Fibroblast of skin of back (primary cell): Measurements from ENCODE around the gene KRT16.
A peak's percentile ranks its signal among the peaks of the same experiment; 100 is the strongest.
"Not testable (repeated sequence)": the region's sequence is repeated elsewhere in the genome, so short reads cannot be mapped to it uniquely, and the experiment has no call there.

ENCODE experiments used
- DNase-seq: peaks from one replicate; pipeline ENCODE4 v3.0.0-alpha.2; 2013

KRT16 gene

DNA sequence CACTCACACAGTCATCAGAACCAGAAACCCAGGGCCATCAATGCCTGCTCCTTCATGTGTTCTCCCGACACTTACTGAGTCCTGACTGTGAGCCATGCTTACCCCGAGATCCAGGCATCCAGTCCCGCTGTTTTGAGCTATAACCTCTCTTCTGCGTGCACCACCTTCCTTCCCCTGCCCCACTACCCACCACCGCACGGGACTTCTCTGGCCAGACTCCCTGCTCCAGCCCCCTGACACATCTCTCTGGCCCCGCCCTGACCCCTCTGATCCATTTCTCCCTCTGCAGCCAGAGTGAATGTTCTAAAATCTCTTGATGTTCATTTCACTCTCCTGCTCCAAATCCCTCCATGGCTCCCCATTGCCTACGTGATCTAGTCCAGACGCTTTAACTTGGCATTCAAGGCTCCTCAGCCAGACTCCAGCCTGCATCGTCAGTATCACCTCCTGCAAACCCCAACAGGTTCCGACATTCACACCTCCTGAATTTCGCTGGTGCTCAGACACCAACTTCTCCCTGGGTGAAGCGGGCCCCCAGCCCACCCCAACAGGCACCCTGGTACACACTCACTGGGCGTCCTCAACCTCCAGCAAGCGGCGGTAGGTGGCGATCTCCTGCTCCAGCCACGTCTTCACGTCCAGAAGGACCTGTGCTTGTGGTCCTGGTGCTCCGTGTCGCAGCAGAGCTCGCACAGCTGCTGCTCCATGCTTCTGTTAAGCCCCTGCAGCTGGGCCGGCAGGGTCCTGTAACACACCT is 14.9 kb upstream of the KRT16 start:
- no peak for DNase-seq

DNA sequence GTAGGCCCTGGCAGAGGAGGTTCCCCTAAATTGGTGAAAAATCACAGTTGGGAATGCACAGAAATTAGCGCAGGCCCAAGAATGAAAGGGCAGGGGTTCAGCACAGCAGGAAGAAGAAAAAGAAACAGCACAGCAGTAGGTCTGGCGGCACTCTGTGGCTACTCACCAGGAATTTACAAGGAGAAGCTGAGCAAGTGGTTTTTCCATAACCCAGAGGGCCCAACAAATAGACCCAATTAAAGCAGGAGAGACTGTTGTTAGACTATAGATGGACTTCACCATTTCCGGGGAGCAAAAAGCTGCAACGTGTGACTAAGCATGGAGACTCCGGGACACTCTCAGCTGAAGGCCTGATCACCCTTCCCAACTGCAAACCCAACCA is 14.3 kb upstream of the KRT16 start:
- not testable (repeated sequence) for DNase-seq

DNA sequence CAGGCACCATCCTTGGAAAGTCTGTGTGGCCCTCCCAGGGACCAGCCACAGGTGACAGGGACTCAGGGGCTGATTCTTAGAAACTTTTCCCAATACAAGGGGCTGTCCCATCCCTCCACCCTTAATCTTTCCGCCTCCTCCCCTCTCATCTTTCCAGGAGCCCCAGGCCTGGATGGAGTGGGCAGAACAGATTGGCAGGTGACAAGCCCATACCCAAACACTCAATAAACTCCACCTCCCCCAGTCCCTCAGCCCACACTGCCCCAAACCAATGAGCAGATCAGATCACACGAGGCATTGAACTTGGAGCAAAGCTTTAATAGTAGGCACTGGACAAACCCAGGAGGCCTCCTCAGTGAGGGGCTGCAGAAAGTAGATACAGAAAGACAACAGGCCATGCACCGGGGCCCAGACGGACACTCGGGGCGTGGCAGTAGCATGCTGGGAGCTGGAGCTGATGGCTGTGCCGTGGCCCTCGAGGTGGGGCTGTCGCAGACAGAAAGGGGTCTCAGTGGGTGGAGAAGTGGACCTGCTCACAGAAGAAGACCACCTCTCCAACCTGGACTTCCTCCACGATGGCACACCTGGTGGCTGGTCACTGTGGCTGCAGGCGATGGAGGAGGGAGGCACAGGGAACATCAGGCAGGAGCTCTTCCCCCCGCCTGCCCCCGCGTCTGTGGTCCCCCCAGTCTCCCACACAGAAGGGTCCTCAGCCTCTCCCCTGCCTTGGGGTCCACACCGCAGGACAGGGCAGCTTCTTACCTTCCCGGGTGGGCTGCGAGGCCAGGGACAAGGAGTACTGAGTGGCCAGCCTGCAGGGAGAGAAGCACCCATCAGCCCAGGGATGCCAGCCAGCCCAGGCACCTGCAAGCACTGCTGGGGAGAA is 13.7 kb upstream of the KRT16 start:
- DNase-seq, result not testable (repeated sequence)

DNA sequence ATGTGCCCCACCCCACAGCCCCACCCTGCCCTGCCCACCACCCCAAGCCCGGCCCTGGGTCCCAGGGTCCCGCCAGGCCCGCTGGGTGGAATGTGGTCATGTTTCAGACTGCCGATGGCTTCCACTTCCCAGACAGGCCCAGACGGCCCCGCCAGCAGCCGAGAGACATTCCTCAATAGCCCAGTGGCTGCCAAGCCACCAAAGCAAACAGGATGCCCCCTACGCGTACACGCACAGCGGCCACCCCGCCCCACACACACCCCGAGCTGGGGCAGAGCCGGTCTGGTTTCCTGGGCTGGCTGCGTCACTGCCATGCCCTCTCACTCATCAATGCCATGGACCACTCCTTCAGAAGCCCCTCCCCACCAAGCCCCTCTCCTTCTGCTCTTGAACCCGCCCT is 13.0 kb upstream of the KRT16 start:
- DNase-seq, result peak; percentile 86

DNA sequence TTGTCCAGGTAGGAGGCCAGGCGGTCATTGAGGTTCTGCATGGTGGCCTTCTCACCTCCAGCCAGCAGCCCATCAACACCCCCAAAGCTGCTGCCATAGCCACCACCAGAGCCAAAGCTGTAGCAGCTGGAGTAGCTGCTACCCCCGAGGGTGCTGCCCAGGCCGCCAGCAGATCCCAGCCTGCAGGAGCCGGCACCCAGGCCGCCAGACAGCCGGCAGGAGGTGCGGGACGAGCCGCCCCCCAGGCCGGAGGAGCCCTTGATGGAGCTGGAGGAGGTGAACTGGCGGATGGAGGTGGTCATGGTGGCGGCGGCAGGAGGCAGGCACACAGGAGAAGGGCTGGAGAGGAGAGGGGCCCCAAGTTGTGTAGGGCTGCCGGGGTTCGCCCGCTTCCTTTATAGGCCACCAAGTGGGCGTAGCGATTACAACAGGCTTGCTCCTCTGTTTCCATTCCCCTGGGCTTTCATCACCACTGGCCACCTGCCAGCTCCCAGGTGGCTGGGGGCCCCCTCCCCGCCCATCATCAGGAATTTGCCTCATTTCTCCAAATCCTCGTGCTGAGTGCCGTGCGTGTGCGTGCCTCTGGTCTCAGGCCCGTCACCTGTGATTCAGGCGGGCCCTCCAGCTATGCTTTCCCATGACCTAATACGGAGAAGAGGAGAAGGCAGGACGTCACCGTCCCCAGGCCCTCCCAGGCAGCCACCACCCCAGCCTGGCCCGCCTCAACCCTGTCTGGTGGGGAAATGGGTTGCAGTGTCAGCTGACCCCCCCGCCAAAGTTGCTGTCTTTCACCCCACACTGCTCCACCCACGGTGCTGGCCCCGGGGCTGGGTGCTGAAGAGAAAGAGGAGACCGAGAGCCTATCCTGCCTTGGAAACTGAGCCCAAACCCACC is 11.9 kb upstream of the KRT16 start, which contains the start of gene KRT17:
KRT17 (minus strand) TSS at position 368 of the 894 bp plus-strand sequence; CDS start at position 302, 66 bp downstream.
- no peak for DNase-seq

DNA sequence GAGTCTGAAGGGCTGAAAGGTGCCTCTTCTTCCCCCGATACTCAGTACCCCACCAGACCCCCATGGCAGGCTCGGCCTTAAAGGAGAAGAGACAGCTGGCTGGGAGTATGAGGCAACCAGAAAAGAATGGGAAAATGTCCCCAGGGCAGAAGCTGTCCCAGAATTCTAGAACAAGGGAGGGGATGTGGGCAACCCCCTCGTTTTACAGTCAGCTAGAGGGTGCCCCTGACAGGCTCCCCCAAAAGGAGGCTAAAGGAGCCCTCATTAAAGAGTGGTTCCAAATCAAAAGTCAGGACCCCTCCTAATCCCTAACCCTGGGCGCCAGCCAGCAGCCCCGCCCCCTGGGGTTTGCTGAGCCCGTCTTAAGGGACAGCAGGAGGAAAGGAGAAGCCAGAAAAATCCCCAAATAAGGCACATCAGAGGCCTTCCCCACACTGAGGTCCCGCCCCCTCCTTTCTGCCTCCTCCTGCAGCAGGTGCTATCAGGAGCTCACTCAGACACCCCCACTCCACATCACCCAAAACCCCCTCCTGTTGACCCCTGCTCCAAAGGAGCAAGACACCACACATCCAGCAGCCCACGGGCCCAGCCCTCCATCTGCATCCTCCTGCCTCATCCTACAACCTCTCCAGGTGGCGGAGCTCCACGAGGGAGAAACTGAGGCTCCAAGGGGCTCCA is 10.8 kb upstream of the KRT16 start:
- not testable (repeated sequence) for DNase-seq

DNA sequence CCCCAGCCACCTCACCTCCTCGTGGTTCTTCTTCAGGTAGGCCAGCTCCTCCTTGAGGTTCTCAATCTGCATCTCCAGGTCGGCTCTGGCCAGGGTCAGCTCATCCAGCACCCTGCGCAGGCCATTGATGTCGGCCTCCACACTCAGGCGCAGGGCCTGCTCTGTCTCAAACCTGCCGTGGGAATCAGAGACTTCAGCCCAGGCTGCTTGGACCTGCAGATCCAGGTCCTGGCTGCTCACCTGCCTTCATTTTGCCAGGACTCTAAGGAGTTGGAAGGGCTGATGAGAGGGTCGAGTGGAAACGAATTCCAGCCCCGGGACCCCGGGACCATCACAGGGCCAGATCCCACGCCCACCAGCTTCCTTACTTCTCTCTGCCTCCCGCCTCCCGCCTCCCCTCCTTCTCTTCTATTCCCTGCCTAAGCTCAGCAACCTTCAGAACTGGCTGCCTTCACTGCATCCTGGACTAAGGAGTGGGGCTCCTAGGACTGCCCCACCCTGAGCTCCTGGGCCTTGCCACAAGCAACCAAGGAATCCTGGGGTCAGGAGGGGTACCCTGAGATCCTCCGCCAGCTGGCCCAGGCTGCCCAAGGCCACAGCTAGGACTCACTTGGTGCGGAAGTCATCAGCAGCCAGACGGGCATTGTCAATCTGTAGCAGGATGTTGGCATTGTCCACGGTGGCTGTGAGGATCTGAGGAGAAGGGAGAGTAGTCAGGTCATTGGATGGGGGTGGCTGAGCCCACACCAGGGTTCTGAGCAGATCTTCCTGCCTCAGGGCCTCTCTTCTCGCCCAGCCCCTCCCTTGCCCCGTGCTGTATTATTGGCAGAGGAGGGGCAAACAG is 10.0 kb upstream of the KRT16 start:
- DNase-seq, result not testable (repeated sequence)

DNA sequence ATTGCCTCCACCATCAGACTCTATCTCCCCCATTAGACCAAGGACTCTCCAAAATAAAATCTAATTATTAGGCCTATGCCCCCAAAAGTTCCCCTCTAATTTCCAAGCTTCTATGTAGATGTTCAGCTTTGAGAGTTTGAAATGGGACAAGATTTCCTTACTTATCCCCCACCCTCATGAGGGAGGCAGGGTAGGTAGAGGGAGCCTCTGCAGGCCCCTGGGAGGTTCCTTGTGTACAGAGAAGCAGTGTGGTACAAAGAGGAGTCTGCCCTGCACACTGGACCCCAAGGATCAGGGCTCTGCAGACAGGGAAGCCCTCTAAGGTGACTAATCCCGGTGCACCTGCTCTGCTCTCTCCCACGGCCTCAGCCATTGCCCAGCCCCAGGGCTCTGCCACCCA is 9.3 kb upstream of the KRT16 start:
- no peak for DNase-seq

DNA sequence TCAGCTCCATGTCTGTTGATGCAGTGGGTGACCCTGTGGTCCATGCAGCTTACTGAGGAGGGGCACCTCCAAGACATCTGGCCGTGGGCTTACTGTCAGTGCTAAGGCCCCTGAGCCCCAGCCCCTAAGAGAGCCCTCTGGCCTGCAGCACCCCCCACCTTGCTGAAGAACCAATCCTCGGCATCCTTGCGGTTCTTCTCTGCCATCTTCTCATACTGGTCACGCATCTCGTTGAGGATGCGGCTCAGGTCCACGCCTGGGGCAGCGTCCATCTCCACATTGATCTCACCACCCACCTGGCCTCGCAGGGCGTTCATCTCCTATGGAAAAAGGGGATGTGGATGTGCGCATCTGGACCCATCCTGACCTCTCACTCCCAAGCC is 8.9 kb upstream of the KRT16 start:
- DNase-seq, result not testable (repeated sequence)

DNA sequence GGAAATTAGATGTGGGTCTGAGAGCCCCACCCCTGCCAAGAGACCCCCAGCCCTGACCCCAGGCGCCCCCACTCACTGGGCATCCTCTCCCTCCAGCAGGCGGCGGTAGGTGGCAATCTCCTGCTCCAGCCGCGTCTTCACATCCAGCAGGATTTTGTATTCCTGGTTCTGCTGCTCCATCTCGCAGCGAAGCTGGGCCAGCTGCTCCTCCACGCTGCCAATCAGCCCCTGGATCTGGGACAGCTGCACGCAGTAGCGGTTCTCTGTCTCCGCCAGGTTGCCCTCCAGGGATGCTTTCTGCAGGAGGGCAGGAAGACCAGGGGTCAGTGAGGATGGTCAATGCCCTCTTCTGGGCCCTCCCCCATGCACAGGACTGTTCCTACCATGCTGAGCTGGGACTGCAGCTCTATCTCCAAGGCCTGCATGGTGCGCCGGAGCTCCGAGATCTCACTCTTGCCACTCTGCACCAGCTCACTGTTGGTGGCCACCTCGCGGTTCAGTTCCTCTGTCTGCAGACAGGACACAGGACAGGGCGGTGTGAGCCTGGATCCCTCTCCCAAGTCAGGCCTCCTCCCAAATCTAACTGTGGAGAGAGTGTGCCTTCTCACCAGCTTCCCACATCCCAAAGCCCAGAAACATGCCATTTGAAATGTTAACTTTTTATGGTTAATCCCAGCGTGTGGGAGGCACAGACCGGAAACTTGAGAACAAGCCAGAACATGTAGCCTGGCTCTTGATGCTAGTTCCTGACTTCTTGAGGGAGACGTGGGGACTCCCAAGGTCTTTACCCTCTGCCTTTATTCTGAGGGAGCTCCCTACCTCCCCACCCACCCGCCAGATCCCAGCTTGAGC is 8.2 kb upstream of the KRT16 start:
- DNase-seq, result no peak

DNA sequence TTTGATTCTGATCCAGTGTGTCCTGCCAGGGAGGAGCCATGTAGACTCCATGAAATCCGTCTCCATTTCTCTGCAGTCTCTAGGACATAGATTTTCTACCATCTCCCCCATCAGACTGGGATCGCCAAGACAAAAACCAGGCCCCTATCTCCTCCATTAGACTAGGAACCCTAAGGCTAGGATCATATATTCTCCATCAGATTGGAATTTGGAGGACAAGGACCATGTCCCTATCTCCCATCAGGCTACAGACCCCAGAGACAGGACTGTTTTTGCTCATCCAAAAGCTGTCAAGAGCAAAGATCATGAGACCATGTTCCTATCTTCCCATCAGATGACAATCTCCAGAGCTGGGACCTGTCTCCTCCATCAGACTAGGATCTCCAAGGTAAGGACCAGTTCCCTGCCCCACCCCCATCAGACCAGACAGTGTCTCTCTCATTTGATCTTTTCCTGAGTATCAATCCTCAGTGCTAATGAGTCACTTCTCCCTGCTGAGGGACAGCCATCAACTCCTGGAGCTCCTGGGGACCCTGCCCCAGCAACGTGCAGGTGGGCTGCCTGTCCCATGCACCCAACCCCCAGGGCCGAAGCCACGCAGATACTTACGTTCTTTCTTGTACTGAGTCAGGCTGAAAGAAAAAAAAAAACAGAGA is 7.5 kb upstream of the KRT16 start:
- DNase-seq, result not testable (repeated sequence)

DNA sequence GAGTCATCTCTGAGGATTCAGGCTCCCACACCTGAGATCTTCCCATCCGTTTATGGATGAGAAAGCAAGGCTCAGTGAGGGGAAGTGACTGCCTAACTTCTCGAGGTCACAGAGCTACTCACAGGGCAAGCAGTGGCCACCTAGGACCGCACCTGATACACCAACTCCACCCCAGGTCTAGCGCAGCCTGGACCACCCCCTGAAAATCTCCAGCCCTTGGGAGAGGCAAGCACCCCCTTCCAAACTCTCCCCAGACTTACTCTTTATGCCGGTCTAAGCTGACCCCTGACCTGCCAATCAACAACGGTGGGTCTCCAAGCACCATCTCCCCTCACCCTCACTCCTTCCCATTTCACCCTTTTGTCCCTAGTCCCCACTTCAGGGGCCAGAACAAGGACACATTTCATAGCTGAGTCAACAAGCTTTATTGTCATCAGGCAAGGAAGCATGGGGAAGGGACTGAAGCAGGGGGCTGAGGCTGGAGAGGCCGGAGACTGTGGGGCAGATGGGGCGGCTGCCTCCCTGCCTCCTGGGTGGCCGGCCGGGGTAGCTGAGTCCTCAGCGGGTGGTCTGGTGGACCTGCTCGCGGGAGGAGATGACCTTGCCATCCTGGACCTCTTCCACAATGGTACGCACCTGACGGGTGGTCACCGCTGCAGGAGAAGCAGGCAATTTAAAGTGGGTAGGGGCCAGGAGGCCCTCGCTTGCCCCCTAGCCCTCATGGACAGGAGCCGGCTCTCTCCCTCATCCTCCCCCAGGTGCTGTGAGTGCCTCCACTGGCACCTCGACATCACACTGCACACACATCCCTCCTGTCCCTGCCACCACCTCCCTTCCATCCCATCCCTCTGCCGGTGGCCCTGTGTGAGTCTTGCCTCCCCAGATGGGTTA is 6.7 kb upstream of the KRT16 start:
- DNase-seq, result no peak

DNA sequence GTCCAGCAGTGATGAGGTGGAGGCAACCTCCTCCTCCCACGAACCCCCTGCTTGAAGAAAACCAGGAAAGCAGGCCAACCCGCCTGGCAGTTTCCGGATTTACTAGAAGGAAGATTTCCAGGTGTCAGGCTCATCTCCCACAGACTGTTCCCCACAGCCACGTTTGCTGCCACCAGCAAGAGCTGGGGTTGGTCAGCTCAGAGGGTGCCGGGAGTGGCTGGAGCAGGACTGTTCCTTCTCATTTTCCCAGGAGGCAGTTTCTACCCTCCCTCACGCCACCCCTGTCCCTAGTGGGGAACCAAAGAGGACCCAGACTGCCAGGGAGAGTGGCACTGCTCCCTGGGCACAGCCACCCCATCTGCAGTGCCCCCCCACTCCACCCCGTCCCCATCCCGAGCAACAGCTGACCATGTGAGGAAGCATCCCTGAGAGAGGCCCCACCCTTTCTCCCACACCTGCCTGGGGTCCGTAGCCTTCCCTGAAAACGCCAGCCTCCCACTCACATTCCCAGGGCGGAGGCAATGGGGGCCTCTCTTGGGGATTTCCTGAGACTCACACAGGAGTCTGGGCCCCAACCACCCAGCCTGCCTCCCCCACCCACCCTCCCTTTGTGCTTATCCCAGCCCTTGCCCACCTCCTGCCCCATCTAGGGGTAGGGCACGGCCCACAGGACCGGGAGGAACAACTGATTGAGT is 5.9 kb upstream of the KRT16 start:
- no peak for DNase-seq

DNA sequence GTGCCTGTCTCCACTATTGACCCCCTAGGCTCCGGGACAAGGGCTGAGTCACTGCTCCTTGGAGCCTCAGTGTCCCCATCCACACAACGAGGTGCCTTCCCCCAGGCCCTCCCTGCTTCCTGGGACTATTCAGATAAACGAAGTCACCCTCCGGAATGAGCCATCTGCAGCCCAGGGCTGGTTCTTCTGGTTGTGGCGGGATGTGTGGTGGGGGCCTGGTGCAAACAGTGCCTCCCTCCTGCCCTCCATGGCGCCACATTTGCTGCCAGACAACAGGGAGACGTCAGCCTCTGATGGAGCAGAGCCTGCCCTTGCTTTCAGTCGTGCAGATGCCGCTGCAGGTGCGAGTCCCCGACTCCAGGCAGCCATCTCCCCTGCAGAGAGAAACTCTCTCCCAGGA is 5.1 kb upstream of the KRT16 start:
- no peak for DNase-seq

DNA sequence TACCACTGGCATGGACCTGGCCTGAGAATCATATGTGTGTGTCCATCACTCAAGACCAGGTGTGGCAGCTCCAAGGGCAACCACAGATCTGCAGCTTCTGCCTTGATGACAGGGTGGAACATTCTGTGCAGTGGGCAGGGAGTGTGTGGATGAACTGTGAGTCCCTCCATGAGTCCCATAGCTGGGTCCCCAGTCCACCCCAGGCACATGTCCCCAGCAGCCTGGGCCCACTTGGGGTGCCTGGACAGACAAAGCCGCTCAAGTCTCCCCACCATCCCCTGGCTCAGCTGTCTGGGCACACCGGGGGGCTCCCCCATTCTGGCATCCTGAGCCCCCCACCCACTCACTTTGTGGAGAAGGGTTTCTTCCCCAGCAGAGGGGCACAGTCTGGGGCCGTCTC is 4.6 kb upstream of the KRT16 start:
- DNase-seq, result no peak

DNA sequence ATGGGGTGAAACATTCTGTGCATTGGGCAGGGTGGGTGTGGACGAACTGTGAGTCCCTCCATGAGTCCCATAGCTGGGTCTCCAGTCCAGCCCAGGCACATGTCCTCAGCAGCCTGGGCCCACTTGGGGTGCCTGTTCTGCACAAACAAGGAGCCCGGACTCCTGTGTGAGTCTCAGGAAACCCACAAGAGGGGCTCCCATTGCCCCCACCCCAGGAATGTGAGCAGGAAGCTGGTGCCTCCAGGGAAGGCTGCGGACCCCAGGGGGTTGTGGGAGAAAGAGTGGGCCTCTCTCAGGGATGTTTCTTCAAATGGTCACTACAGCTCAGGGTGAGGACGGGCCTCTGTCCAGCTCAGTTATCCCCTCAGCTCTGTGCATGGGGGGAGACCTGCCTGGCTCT is 3.9 kb upstream of the KRT16 start:
- DNase-seq, result not testable (repeated sequence)

DNA sequence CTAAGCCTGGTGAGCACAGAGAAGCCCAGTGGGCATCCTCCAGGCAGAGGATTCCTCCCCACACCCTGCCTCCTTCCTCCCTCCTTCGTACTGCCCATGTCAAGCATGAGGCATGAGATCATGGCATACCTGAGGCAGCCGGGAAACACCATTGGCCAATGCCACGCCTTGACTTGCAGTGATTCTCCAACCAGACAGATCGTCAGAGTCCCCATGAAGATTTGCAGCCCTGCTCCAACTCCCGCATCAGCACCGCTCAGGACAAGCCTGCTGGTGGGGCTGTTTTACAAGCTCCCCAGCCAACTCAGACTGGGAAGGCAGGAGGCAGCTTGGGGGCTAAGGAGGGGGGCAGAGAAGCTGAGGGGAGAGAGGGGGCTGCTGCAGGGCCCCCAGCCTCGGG is 2.9 kb upstream of the KRT16 start:
- no peak for DNase-seq

DNA sequence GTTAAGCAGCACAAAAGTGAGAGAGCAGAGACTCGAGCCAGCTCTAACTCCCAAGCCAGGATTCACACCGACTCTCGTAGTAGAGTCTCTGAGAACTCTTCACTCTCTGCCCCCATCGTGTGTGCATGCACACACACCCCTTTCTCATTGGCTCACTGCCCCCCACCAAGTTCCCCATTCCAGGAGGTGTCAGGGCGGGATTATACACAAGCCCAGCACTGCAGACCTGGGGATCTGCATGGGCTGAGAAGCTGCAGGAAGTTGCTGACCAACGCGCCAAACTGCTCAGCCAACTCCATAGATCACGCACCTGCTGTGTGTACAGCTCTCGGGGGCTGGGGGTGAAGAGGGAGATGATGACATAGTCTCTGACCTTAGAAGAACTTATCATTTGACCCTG is 2.2 kb upstream of the KRT16 start:
- not testable (repeated sequence) for DNase-seq
